GM15510 (cell line): ENCODE results near the gene CXXC4.
A peak's percentile ranks its signal among the peaks of the same experiment; 100 is the strongest.

Experiments
- POLR2A ChIP-seq: IDR thresholded peaks from 3 replicates; pipeline ENCODE4 v1.6.1; 2011; ENCODE audit warnings: borderline replicate concordance; ENCODE audit not compliant: insufficient read length; ENCODE audit errors: extremely low read depth

Gene CXXC4

DNA sequence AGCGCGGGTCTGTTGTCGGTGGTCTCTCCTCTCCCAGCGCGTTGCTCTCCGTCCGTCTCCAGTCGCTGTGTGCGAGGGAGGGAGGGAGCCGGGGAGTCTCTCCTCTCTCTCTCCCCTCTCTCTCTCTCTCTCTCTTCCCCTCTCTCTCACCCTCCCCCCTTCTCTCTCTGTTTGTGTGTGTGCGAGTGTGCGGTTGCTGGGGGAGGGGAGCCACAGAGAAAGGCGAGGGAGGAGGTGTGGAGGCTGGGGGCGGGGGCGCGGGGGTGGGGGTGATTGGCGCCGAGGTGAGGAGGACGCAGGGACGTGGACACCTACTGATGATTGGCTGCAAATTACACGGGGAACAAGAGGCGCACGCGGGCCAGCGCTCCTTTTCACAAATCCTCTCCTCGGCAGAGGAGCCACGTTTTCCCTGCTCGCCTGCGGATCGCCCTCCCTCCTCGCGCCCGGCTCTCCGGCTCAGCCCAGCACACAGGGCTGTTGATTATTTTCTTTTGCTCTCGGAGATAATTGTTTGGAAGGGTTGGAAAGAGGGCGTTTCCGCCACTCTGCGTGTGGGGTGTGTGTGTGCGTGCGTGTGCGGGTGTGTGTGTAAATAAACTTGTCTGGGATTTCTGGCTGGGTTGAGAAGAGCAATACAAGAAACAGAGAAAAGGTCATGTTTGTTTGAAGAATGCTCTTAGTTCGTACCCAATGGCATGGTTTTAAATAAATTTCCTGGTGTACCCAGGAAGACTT lies at the start of gene CXXC4:
Gene CXXC4 (minus strand): TSS at position 73 of the 738 bp plus-strand sequence. CDS start 3,092 bp downstream, outside the sequence.
- TF ChIP-seq POLR2A: peak; percentile 56

DNA sequence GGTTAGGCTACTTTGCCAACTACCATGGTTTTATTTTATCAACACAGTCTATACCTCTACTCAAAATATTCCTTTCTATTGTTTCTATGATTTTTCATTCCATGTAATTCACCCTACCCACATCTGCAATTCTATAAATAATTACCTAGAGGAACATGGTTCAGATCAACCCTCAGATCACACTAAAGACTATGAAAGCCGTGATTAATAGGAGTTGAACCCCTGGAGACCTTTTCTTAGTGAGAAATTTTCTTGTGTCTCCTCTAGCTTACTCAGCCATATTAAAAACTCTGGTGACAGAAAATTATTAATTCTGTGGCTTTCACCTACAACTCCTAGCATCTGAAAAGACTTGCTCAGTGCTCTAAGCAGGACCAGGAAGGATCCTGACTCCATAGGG lies 38.5 kb upstream of the CXXC4 start:
- TF ChIP-seq POLR2A: no peak

GRCh38 chr4:104532677-104533076 lies 38.0 kb upstream of the CXXC4 start:
- TF ChIP-seq POLR2A: no peak

GRCh38 chr4:104531390-104531789 lies 36.7 kb upstream of the CXXC4 start:
- no peak for TF ChIP-seq POLR2A

DNA sequence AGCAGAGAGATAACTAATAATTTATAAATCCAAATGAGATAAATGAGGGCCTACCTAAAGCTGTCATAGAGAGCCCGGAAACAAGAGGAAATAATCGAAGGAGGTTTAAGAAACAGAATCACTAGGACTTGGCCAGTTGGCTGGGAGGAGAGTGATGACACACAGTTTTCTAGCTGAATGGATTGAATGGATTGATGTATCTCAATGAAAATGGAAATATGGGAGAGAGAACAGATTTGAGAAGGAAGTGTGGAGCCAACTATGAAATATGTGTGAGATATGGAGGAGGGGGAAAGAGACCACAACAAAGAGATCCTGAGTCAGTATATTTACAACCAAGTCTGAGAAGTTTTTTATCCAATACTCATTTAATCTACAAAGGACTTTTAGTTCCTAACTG lies 35.7 kb upstream of the CXXC4 start:
- no peak for TF ChIP-seq POLR2A

DNA sequence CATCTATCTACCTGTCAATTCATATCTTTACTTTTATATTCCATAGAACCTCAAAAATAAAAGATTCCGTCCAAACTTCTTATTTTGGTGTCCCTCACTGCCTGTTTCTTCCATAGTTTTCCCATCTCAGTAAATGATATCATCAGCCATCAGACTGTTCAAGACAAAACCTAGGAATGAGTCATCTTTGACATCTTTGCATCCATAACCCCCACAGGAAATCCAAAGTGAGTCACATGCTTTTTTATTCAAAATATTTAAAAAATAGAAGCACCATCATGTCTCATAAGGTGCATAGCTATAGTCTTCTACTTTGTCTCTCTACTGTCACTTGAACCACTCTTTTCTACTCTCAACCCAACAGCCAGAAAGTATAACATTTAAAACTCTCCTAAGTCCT lies 29.9 kb upstream of the CXXC4 start:
- no peak for TF ChIP-seq POLR2A

DNA sequence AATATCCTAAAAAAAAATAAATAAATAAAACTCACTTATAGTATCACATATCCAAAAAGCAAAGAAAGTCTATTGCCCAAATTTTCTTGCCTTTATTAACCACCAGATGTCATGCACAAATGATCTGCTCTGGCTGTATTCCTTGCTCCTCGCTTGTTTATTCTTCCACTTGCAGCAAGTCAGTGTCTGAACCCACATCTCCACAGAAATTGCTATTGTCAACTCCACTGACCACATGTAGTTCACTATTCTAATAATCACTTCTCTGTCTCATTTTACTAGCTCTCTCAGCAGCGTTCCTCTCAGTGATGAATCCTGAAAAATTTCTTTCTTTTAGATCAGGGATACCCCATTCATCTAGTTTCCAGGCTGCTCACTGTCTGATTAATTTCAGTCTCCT lies 29.3 kb upstream of the CXXC4 start:
- no peak for TF ChIP-seq POLR2A

GRCh38 chr4:104519588-104519987 lies 24.9 kb upstream of the CXXC4 start:
- no peak for TF ChIP-seq POLR2A

DNA sequence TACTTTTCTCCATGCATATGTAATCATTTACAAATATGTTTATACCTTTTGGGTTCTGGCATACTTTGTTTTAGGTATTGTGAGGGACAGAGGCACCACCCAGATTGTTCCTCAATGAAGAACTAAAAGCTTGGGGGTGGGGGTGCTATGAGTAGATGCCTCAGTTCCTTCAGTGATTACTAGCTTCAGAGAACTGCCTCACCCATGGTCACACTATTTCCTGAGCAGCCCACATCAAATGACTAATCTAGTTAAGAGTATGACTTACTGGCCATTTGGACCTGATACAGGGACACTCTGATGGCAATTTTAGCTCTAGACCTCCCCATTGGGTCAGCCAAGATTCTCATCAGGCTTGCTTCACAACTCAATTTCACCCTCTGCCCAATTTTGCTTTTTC lies 22.2 kb upstream of the CXXC4 start:
- no peak for TF ChIP-seq POLR2A

GRCh38 chr4:104508224-104508623 lies 13.5 kb upstream of the CXXC4 start:
- no peak for TF ChIP-seq POLR2A

DNA sequence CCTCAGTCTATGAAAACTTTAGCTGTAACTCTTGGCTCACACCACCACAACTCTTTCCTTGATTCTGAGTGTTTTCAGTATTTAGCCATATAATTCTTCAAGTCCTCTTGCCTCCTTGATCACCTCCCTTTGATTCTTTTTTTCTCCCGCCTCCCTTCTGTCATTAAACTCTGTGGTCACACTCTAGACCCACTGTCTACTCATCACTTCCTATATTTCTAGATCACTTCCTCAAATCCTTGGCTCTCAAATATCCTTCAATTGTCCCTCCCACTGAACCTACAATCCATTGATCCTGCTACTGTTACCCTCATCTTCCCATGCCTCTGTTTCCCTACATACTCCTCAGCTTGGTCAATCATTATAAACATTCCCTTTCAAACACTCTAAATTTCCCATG lies 12.4 kb upstream of the CXXC4 start:
- TF ChIP-seq POLR2A: no peak

DNA sequence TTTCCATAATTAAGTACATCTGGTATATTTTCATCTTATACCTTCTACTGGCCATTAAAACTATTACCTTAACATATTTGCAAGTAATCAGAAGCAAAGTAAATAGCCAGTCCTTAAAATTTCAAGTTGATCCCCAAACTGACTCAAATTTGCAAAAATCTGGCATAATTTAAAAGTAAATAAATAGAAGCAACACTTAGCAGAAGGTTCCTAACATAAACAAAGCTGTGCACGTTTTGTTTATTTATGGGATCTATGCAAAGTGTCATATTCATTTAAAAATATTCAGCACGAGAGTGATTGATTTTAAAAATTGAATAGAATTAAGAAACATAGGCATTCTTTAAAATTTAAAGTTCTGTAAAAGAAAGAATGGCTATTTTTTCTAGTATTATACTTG lies 9.8 kb upstream of the CXXC4 start:
- no peak for TF ChIP-seq POLR2A

DNA sequence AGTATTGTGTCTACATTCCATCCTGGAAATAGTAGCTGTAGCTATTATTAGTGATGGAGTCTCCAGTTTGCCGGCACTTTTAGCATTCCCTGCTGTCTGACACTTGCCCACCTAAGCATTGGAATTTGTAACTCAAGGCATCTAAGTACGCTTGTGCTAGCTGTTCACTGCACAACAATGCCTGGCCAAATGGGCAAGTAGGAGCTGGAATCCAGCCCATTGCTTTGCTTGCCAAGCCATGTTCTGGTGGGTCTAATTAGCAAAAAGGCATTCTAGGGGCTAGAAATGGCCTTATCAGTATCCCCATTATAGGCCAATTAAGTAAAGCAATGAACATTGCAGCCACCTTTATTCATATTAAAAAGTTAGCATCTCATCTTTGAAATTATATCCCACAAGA lies 7.8 kb upstream of the CXXC4 start:
- TF ChIP-seq POLR2A: no peak

GRCh38 chr4:104501290-104501689 lies 6.6 kb upstream of the CXXC4 start:
- no peak for TF ChIP-seq POLR2A

GRCh38 chr4:104500442-104500841 lies 5.7 kb upstream of the CXXC4 start:
- no peak for TF ChIP-seq POLR2A

DNA sequence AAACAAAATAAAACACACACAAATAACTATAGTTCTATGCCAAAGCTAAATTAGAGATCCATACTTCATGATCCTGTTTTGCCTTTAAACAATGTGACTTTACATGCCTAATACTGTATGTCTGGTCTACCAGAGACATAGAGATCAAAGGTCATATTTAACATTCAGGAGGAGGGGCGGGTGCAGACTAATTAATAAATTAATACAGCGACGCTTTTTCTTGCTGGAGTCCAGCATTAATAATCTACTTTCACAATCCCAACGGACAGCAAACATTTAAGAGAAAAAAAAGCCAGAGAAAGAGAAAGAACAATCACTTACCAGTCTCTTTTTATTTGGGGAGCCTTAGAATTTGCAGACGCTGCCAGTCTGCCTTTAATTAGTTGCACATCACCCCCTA lies 509 bp downstream of the CXXC4 start:
- no peak for TF ChIP-seq POLR2A

DNA sequence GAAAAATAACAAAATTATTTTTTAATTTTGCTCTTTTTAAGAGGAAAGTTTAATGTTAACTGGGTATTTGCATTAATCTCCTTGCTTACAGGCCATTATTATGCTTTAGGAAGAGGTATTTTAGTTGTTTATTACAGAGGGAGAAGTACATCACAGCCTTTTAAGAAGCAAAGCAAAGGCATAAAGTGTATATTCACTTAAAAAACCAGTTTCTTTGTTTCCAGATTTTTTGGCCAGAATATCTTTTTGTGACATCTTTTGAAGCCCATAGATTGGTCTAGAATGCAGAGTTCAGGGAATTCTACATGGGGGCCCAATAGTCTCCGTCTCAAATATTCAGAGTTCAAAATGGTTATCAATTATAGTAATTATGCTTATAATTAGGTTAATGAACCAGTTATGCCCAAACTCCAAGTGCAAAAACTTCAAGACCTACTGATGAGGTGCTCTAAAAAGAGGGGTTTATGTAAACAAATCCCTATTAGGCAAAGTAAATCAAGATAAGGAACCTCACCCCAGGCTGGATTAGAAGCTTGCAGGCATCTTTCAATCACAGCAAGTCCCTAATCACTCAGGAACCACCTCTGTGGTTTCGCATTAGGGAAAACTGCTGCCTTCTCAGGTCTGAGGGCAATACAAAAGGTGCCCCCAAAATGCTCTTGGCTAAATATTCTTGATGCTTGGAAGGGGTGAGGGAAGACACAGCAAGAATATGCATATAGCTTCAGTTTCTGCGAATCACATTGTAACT lies 1.4 kb downstream of the CXXC4 start:
- no peak for TF ChIP-seq POLR2A

DNA sequence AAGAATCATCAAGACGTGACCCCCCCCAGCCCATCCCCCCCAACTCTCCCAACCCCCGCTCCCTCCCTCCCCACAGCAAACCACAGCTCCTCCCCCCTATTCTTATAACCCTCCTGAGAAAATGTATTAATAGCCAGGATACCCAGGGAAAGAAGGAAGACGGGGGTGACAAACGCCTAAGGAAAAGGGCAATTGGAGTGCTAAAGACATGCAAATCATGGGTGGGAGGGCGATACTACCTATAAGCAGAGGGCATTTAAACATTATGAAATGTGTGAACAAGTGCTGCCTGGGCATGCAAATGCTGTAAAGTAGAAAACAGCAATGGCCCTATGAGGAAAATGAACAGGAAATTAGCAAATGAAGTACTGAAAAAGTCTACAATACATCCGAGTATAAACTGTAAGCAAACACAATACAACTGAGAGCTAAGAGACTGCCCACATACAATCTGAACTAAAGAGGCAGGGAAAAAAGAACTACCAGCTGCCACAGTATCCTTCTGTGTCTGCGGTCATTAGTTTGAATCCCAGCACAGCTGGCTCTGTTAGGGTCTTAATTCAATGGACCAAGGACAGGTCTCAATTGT lies 2.4 kb downstream of the CXXC4 start:
- no peak for TF ChIP-seq POLR2A
